ENCODE results near the gene RPS6KL1.

RPS6KL1 gene

DNA sequence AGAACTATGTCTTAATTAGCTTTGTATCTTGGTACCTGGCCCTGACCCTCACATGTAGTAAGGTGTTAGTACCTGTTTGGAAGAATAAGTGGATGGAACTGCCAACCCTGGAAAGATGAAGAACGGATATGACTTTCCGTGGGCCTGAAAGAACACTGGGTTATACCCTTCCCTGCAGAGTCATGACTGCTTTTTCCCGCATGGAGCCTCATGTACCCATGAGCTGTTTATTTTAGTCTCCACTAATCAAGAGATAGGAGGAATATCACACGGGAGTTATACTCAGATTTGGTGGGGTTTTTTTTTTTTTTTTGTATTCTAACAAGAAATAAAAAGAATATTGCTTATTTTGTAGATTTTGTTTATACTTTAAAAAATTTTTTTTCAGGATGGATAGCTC is 25.4 kb downstream of the RPS6KL1 start:
- Histone ChIP-seq H3K4me3 (ENCODE audit: low read depth, low read length) (no peak overlapping the region), H3K4me1 (no peaks in the 10 kb centered on the region), H3K36me3 (peaks cover 97% of the 10 kb centered on the region), H3K9me3 (no peaks in the 10 kb centered on the region), H3K27me3 (no peaks in the 10 kb centered on the region)
- DNase-seq, result no peak
- TF ChIP-seq, protein P1, sequence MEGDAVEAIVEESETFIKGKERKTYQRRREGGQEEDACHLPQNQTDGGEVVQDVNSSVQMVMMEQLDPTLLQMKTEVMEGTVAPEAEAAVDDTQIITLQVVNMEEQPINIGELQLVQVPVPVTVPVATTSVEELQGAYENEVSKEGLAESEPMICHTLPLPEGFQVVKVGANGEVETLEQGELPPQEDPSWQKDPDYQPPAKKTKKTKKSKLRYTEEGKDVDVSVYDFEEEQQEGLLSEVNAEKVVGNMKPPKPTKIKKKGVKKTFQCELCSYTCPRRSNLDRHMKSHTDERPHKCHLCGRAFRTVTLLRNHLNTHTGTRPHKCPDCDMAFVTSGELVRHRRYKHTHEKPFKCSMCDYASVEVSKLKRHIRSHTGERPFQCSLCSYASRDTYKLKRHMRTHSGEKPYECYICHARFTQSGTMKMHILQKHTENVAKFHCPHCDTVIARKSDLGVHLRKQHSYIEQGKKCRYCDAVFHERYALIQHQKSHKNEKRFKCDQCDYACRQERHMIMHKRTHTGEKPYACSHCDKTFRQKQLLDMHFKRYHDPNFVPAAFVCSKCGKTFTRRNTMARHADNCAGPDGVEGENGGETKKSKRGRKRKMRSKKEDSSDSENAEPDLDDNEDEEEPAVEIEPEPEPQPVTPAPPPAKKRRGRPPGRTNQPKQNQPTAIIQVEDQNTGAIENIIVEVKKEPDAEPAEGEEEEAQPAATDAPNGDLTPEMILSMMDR (IDR thresholded peaks at IDR 0.05; ENCODE audit: low read depth, low read length), result no peak

- Histone ChIP-seq H3K4me3 (ENCODE audit: low read depth, low read length) (no peak overlapping the region), H3K27me3 (no peaks in the 10 kb centered on the region), H3K36me3 (peaks cover 96% of the 10 kb centered on the region), H3K9me3 (no peaks in the 10 kb centered on the region), H3K4me1 (no peaks in the 10 kb centered on the region)
- TF ChIP-seq, protein P1 (IDR thresholded peaks at IDR 0.05; ENCODE audit: low read depth, low read length), result no peak
- DNase-seq, result no peak
Observed at GRCh38 chr14:74896400-74896799, 26.7 kb downstream of the RPS6KL1 start.

GRCh38 chr14:74893614-74894091 is 29.4 kb downstream of the RPS6KL1 start:
- Histone ChIP-seq H3K4me1 (no peaks in the 10 kb centered on the region; the same call in 1 of the 2 replicates), H3K9me3 (no peaks in the 10 kb centered on the region), H3K4me3 (ENCODE audit: low read depth, low read length) (no peak overlapping the region), H3K27me3 (no peaks in the 10 kb centered on the region), H3K36me3 (peaks cover 94% of the 10 kb centered on the region)
- DNase-seq, result no peak
- TF ChIP-seq, protein P1 (IDR thresholded peaks at IDR 0.05; ENCODE audit: low read depth, low read length), result no peak

- no peak overlapping the region for H3K4me3 ChIP-seq (ENCODE audit: low read depth, low read length)
- peaks cover 88% of the 10 kb centered on the region for H3K36me3 ChIP-seq
- no peak for DNase-seq
- H3K27me3 ChIP-seq, result no peaks in the 10 kb centered on the region
- TF ChIP-seq, protein P1 (IDR thresholded peaks at IDR 0.05; ENCODE audit: low read depth, low read length), result no peak
- H3K4me1 ChIP-seq, result no peaks in the 10 kb centered on the region; the same call in 1 of the 2 replicates
- no peaks in the 10 kb centered on the region for H3K9me3 ChIP-seq
Observed at GRCh38 chr14:74892745-74893144, 30.3 kb downstream of the RPS6KL1 start.

- Histone ChIP-seq H3K27me3 (no peaks in the 10 kb centered on the region), H3K36me3 (peaks cover 85% of the 10 kb centered on the region), H3K9me3 (no peaks in the 10 kb centered on the region), H3K4me3 (ENCODE audit: low read depth, low read length) (no peak overlapping the region), H3K4me1 (no peaks in the 10 kb centered on the region; the same call in 1 of the 2 replicates)
- TF ChIP-seq, protein P1 (IDR thresholded peaks at IDR 0.05; ENCODE audit: low read depth, low read length), result no peak
- DNase-seq, result no peak
Observed at GRCh38 chr14:74891870-74892269, 31.2 kb downstream of the RPS6KL1 start.

DNA sequence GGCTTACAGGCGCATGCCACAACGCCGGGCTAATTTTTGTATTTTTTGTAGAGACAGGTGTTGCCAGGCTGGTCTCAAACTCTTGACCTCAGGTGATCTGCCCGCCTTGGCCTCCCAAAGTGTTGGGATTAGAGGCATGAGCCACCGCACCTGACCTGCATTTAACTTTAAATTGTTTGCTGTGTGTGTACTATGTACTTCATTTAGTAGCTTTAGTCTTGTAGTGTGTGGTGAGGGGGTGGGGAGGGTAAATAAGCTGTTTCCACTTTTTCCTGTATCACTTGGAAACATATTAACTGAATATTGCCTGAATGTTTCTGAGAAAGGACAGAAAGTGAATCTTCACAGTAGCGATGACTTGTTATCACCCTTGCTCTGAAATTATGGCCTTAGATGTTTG is 32.8 kb downstream of the RPS6KL1 start:
- Histone ChIP-seq H3K9me3 (no peaks in the 10 kb centered on the region), H3K4me3 (ENCODE audit: low read depth, low read length) (no peak overlapping the region), H3K36me3 (peaks cover 76% of the 10 kb centered on the region), H3K27me3 (no peaks in the 10 kb centered on the region), H3K4me1 (no peaks in the 10 kb centered on the region; the same call in 1 of the 2 replicates)
- TF ChIP-seq, protein P1 (IDR thresholded peaks at IDR 0.05; ENCODE audit: low read depth, low read length), result no peak
- DNase-seq, result no peak

All from BE2C (cell line).